Sigmoid colon (tissue), 4 donors: ENCODE measurements around the gene AP5S1.

ENCODE experiments used
- CTCF ChIP-seq, 4 experiments: fragments of 450-650 bp in 3 of 4; fragments of 200-600 bp in 1 of 4; IDR thresholded peaks; one replicate each; pipeline ENCODE4 v1.5.1; 2016 to 2019; ENCODE audit warnings: antibody characterized with exemption in 4 of 4, mild to moderate bottlenecking in 3 of 4, moderate library complexity in 2 of 4
- EP300 ChIP-seq, 4 donors: sonication (generic); formaldehyde crosslinking; IDR thresholded peaks; one replicate each; pipeline ENCODE4 v1.6.1; 2017; ENCODE audit warnings: antibody characterized with exemption in 4 of 4
- POLR2A ChIP-seq, 2 donors: fragments of 450-650 bp; IDR thresholded peaks; one replicate each; pipeline ENCODE4 v1.6.1; 2016; ENCODE audit warnings: antibody characterized with exemption in 2 of 2, mild to moderate bottlenecking in 2 of 2, moderate library complexity in 2 of 2

GRCh38 chr20:3864518-3864917, 44.2 kb downstream of the AP5S1 start:
- no peak for TF ChIP-seq CTCF (IDR thresholded peaks at IDR 0.05)
- TF ChIP-seq POLR2A (IDR thresholded peaks at IDR 0.05): no peak
- TF ChIP-seq EP300 (IDR thresholded peaks at IDR 0.05): no peak
